ENCODE results near the gene NFIA. TPM values are rescaled to one million over a fixed set of nuclear protein-coding genes. Genes with fewer than 3 reads are reported as not detected.

NFIA gene
- total RNA-seq, 1 experiment from 2014 or later, result not detected

GRCh38 chr1:61389194-61389925, 307.0 kb downstream of the NFIA start:
- H3K4me3 ChIP-seq, result no peak overlapping the region
- no peak for DNase-seq
- no peaks in the 10 kb centered on the region for H3K36me3 ChIP-seq
- H3K9me3 ChIP-seq, result no peaks in the 10 kb centered on the region
- H3K27me3 ChIP-seq, result no peaks in the 10 kb centered on the region

- H3K9me3 ChIP-seq, result no peaks in the 10 kb centered on the region
- no peaks in the 10 kb centered on the region for H3K27me3 ChIP-seq
- no peak for DNase-seq
- no peak overlapping the region for H3K4me3 ChIP-seq
- H3K36me3 ChIP-seq, result no peaks in the 10 kb centered on the region
These were observed 307.8 kb downstream of the NFIA start for GRCh38 chr1:61389926-61390845.

GRCh38 chr1:61391730-61392129, 309.4 kb downstream of the NFIA start:
- no peak for DNase-seq
- Histone ChIP-seq H3K36me3 (no peaks in the 10 kb centered on the region), H3K27me3 (no peaks in the 10 kb centered on the region), H3K4me3 (no peak overlapping the region), H3K9me3 (no peaks in the 10 kb centered on the region)

- no peaks in the 10 kb centered on the region for H3K36me3 ChIP-seq
These were observed 310.3 kb downstream of the NFIA start for GRCh38 chr1:61392409-61393242.

GRCh38 chr1:61393575-61393974, 311.2 kb downstream of the NFIA start:
- Histone ChIP-seq H3K27me3 (no peaks in the 10 kb centered on the region), H3K36me3 (no peaks in the 10 kb centered on the region), H3K4me3 (no peak overlapping the region), H3K9me3 (no peaks in the 10 kb centered on the region)
- no peak for DNase-seq

More at GRCh38 chr1:61392409-61393242, 310.3 kb downstream of the NFIA start:
- Histone ChIP-seq H3K9me3 (no peaks in the 10 kb centered on the region), H3K27me3 (no peaks in the 10 kb centered on the region), H3K4me3 (no peak overlapping the region)
- no peak for DNase-seq

GRCh38 chr1:61395146-61395800, 312.9 kb downstream of the NFIA start:
- no peaks in the 10 kb centered on the region for H3K36me3 ChIP-seq
- H3K4me3 ChIP-seq, result no peak overlapping the region
- DNase-seq, result no peak
- no peaks in the 10 kb centered on the region for H3K9me3 ChIP-seq
- H3K27me3 ChIP-seq, result no peaks in the 10 kb centered on the region

GRCh38 chr1:61397495-61397894, 315.1 kb downstream of the NFIA start:
- no peak for DNase-seq
- Histone ChIP-seq H3K9me3 (no peaks in the 10 kb centered on the region), H3K36me3 (no peaks in the 10 kb centered on the region), H3K4me3 (no peak overlapping the region), H3K27me3 (no peaks in the 10 kb centered on the region)

- Histone ChIP-seq H3K4me3 (no peak overlapping the region), H3K27me3 (no peaks in the 10 kb centered on the region), H3K9me3 (no peaks in the 10 kb centered on the region), H3K36me3 (no peaks in the 10 kb centered on the region)
- no peak for DNase-seq
These were observed 315.6 kb downstream of the NFIA start for GRCh38 chr1:61397935-61398334.

GRCh38 chr1:61399199-61399598, 316.8 kb downstream of the NFIA start:
- no peak overlapping the region for H3K4me3 ChIP-seq
- DNase-seq, result no peak

GRCh38 chr1:61400131-61400770, 317.9 kb downstream of the NFIA start:
- Histone ChIP-seq H3K36me3 (no peaks in the 10 kb centered on the region), H3K4me3 (no peak overlapping the region), H3K9me3 (no peaks in the 10 kb centered on the region), H3K27me3 (no peaks in the 10 kb centered on the region)
- no peak for DNase-seq

More at GRCh38 chr1:61399199-61399598, 316.8 kb downstream of the NFIA start:
- H3K27me3 ChIP-seq, result no peaks in the 10 kb centered on the region
- H3K9me3 ChIP-seq, result no peaks in the 10 kb centered on the region
- no peaks in the 10 kb centered on the region for H3K36me3 ChIP-seq

GRCh38 chr1:61400997-61401396, 318.6 kb downstream of the NFIA start:
- no peak overlapping the region for H3K4me3 ChIP-seq
- no peaks in the 10 kb centered on the region for H3K27me3 ChIP-seq
- no peaks in the 10 kb centered on the region for H3K9me3 ChIP-seq
- DNase-seq, result no peak
- no peaks in the 10 kb centered on the region for H3K36me3 ChIP-seq

- no peak for DNase-seq
These were observed 321.6 kb downstream of the NFIA start for GRCh38 chr1:61403679-61404596.

GRCh38 chr1:61404597-61405376, 322.4 kb downstream of the NFIA start:
- no peak for DNase-seq
- no peak overlapping the region for H3K4me3 ChIP-seq
- no peaks in the 10 kb centered on the region for H3K36me3 ChIP-seq
- H3K27me3 ChIP-seq, result no peaks in the 10 kb centered on the region
- H3K9me3 ChIP-seq, result no peaks in the 10 kb centered on the region

More at GRCh38 chr1:61403679-61404596, 321.6 kb downstream of the NFIA start:
- Histone ChIP-seq H3K27me3 (no peaks in the 10 kb centered on the region), H3K36me3 (no peaks in the 10 kb centered on the region), H3K9me3 (no peaks in the 10 kb centered on the region), H3K4me3 (no peak overlapping the region)

GRCh38 chr1:61406467-61406866, 324.1 kb downstream of the NFIA start:
- Histone ChIP-seq H3K36me3 (no peaks in the 10 kb centered on the region), H3K4me3 (no peak overlapping the region), H3K9me3 (no peaks in the 10 kb centered on the region), H3K27me3 (no peaks in the 10 kb centered on the region)
- DNase-seq, result no peak
